Measurements from ENCODE around the gene PRKCH. TPM values are rescaled to one million over a fixed set of nuclear protein-coding genes. Genes with fewer than 3 reads are reported as not detected.
"Not testable (repeated sequence)": the region's sequence is repeated elsewhere in the genome, so short reads cannot be mapped to it uniquely, and the experiment has no call there.

The PRKCH gene
- total RNA-seq, 2 donors from 2014 or later, result 24.6 to 73.6 TPM

- Histone ChIP-seq H3K9me3 (no peaks in the 10 kb centered on the region), H3K27me3 (replicated peaks; ENCODE audit: insufficient read depth) (no peaks in the 10 kb centered on the region), H3K4me1 (ENCODE audit: control insufficient read depth in 1 of 2, low read depth in 2 of 2) (peaks cover 0 to 17% of the 10 kb centered on the region in 2 donors), H3K27ac (no peak overlapping the region), H3K4me3 (no peak overlapping the region), H3K36me3 (no peaks in the 10 kb centered on the region)
- DNase-seq (ENCODE audit: low spot score) (no peak), ATAC-seq (ENCODE audit: insufficient number of reproducible peaks, low FRiP score, low read depth) (no peak)
- TF ChIP-seq, protein P1, sequence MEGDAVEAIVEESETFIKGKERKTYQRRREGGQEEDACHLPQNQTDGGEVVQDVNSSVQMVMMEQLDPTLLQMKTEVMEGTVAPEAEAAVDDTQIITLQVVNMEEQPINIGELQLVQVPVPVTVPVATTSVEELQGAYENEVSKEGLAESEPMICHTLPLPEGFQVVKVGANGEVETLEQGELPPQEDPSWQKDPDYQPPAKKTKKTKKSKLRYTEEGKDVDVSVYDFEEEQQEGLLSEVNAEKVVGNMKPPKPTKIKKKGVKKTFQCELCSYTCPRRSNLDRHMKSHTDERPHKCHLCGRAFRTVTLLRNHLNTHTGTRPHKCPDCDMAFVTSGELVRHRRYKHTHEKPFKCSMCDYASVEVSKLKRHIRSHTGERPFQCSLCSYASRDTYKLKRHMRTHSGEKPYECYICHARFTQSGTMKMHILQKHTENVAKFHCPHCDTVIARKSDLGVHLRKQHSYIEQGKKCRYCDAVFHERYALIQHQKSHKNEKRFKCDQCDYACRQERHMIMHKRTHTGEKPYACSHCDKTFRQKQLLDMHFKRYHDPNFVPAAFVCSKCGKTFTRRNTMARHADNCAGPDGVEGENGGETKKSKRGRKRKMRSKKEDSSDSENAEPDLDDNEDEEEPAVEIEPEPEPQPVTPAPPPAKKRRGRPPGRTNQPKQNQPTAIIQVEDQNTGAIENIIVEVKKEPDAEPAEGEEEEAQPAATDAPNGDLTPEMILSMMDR (IDR thresholded peaks at IDR 0.05), result no peak
These were observed 1.7 kb upstream of the PRKCH start for GRCh38 chr14:61319706-61320105.

DNA sequence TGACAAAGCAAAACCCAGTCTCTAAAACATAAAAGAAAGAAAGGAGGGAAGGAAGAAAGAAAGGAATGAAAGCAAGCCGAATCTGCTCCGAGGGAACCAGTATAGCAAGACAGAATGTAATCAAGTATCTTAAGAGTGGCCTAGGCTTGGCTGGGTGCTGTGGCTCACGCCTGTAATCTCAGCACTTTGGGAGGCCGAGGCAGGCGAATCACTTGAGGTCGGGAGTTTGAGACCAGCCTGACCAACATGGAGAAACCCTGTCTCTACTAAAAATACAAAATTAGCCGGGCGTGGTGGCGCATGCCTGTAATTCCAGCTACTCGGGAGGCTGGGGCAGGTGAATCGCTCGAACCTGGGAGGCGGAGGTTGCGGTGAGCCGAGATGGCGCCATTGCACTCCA is 1.2 kb upstream of the PRKCH start:
- not testable (repeated sequence) for H3K27me3 ChIP-seq (replicated peaks; ENCODE audit: insufficient read depth); H3K4me3 ChIP-seq; ATAC-seq (ENCODE audit: insufficient number of reproducible peaks, low FRiP score, low read depth); H3K27ac ChIP-seq; H3K36me3 ChIP-seq; DNase-seq (ENCODE audit: low spot score); H3K9me3 ChIP-seq
- H3K4me1 ChIP-seq (ENCODE audit: control insufficient read depth in 1 of 2, low read depth in 2 of 2), result peaks cover 0 to 17% of the 10 kb centered on the region in 2 donors

DNA sequence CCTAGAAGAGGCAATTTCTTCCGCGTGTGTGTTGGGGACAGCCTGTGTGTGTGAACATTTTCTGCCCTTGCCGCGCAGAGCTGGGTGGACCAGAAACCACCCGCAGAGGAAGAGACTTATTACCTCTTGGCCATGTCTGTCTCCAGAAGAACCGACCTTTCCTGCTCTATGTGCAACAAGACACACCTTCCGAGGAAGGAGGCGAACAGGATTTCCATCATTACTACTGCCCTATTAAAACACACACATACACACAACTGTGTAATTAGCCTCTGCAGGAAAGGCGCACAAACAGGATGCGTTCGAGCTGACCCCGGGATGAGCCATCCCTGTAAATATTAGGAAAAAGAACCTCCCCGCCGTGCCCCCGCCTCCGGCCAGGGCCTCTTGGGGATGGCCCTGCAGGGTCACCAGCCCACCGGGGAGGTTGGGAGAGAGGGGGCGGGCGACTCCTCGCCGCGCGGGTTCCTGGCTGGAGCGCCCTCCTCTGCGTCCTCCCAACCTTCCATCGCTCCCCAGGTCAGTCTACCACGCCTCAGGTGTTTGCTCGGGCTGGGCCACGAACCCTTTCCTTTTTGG is 484 bp upstream of the PRKCH start:
- DNase-seq (ENCODE audit: low spot score) (no peak), ATAC-seq (ENCODE audit: insufficient number of reproducible peaks, low FRiP score, low read depth) (no peak)
- peak overlapping the region; percentile 83 for H3K4me3 ChIP-seq
- H3K27me3 ChIP-seq (replicated peaks; ENCODE audit: insufficient read depth), result no peaks in the 10 kb centered on the region
- TF ChIP-seq, protein P1 (IDR thresholded peaks at IDR 0.05), result no peak
- H3K4me1 ChIP-seq (ENCODE audit: control insufficient read depth in 1 of 2, low read depth in 2 of 2), result peaks cover 0 to 17% of the 10 kb centered on the region in 2 donors
- H3K9me3 ChIP-seq, result no peaks in the 10 kb centered on the region
- no peaks in the 10 kb centered on the region for H3K36me3 ChIP-seq
- no peak overlapping the region for H3K27ac ChIP-seq

GRCh38 chr14:61322011-61322798 is 826 bp downstream of the PRKCH start:
- TF ChIP-seq, protein P1 (IDR thresholded peaks at IDR 0.05), result no peak
- no peak for ATAC-seq (ENCODE audit: insufficient number of reproducible peaks, low FRiP score, low read depth)
- Histone ChIP-seq H3K27me3 (replicated peaks; ENCODE audit: insufficient read depth) (no peaks in the 10 kb centered on the region), H3K9me3 (no peaks in the 10 kb centered on the region), H3K4me1 (ENCODE audit: control insufficient read depth in 1 of 2, low read depth in 2 of 2) (peaks cover 0 to 17% of the 10 kb centered on the region in 2 donors), H3K36me3 (no peaks in the 10 kb centered on the region), H3K4me3 (peak overlapping the region; percentile 83), H3K27ac (peak overlapping the region in 1 of 2 donors; percentile 21)
- DNase-seq (ENCODE audit: low spot score), result no peak

DNA sequence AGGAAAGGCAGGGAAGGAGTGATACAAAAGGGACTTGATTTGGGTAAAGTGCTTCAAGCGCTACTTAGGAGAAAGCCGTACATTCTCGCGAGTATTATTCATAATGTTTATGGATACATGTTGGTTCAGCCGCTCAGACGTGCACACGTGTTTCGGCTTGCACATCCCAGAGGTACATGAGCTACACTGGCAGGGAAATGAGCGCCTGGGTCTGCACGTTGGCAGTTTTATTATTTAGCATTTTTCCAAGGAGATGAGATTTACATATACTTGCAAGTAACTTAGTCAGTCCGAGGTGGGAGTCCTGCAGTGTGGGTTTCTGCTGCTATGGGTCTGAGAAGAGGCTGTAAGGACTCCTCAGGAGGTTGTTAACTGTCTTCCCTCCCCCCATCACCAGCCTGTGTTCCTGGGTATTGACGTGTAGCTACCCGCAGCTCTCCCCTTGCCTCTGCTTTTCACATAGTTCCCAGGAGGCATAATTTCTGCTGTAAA is 1.5 kb downstream of the PRKCH start:
- ATAC-seq (ENCODE audit: insufficient number of reproducible peaks, low FRiP score, low read depth) (no peak), DNase-seq (ENCODE audit: low spot score) (no peak)
- Histone ChIP-seq H3K27me3 (replicated peaks; ENCODE audit: insufficient read depth) (no peaks in the 10 kb centered on the region), H3K36me3 (no peaks in the 10 kb centered on the region), H3K4me1 (ENCODE audit: control insufficient read depth in 1 of 2, low read depth in 2 of 2) (peaks cover 0 to 17% of the 10 kb centered on the region in 2 donors), H3K27ac (peak overlapping the region in 1 of 2 donors; percentile 21), H3K4me3 (peak overlapping the region; percentile 83), H3K9me3 (no peaks in the 10 kb centered on the region)
- TF ChIP-seq, protein P1 (IDR thresholded peaks at IDR 0.05), result no peak

Data from thoracic aorta (tissue), 2 donors.